Psoas muscle (tissue), 8 donors: ENCODE results near the gene PTPN7. TPM values are rescaled to one million over a fixed set of nuclear protein-coding genes. Genes with fewer than 3 reads are reported as not detected.
A peak's percentile ranks its signal among the peaks of the same experiment; 100 is the strongest.

Experiments used
- ATAC-seq, 4 donors: fragments of 200-7000 bp; cut with Tn5 transposase; one replicate each; pipeline ENCODE4 v1.9.1; 2020; ENCODE audit warnings: moderate library complexity in 3 of 4, mild to moderate bottlenecking in 2 of 4
- DNase-seq, 2 donors: peaks; one replicate each; pipeline ENCODE4 v3.0.0-alpha.2; 2020
- H3K27ac ChIP-seq: fragments of 200-600 bp; one replicate; pipeline ENCODE4 v1.8.0; 2022
- H3K27me3 ChIP-seq, 3 donors: fragments of 200-600 bp in 1 of 3; one replicate each; pipeline versions ENCODE4 v1.6.1 to v1.8.0; 2013 to 2022; ENCODE audit warnings: low read length in 2 of 3, mild to moderate bottlenecking in 2 of 3, moderate library complexity in 1 of 3; ENCODE audit not compliant: insufficient read depth in 3 of 3
- H3K36me3 ChIP-seq, 2 donors: fragments of 200-600 bp in 1 of 2; one replicate each; pipeline versions ENCODE4 v1.6.1 to v1.8.0; 2013 to 2022; ENCODE audit warnings: low read depth in 1 of 2, mild to moderate bottlenecking in 1 of 2, moderate library complexity in 1 of 2; ENCODE audit not compliant: insufficient read depth in 1 of 2
- H3K4me1 ChIP-seq: fragments of 200-600 bp; one replicate; pipeline ENCODE4 v1.8.0; 2022
- H3K4me3 ChIP-seq: fragments of 200-600 bp; one replicate; pipeline ENCODE4 v1.8.0; 2022; ENCODE audit warnings: mild to moderate bottlenecking
- H3K9me3 ChIP-seq: fragments of 200-600 bp; one replicate; pipeline ENCODE4 v1.8.0; 2022
- WGBS, 3 donors: extraction: QIAGEN DNeasy Blood & Tissue Kit; methylation state at CpG; one replicate each; pipeline versions ENCODE4 v1.1.6 to v1.1.7; 2013; 5-methylcytosine and 5-hydroxymethylcytosine counted together
- intact Hi-C, 2 donors: fragments of 100-400 bp; cut with DNase I; formaldehyde crosslinking; loops; one replicate each; pipeline versions ENCODE4 v1.11.0 to v1.14.2; 2022
- polyA plus RNA-seq, 3 donors: library from polyadenylated mRNA; stranded (reverse); fragments of 200-250 nt; gene quantifications; one replicate each; pipeline ENCODE4 v1.2.3, GENCODE V29; 2013
- total RNA-seq, 4 donors: library from RNA; stranded (reverse); fragmentation: NEBNext Ultra II Directional in 2 of 4; extraction: Animal tissue kit (Norgen Biotek cat#: 25700) in 2 of 4; gene quantifications; one replicate each; pipeline versions ENCODE4 v1.2.1 to v1.2.4, GENCODE V29; 2021 to 2023
- TF ChIP-seq, protein P1 (sequence below): fragments of 200-600 bp; IDR thresholded peaks from one replicate; pipeline ENCODE4 v1.8.0; 2022; ENCODE audit warnings: antibody characterized with exemption
- donor health status: healthy with polysubstance abuse.
- donor health status: DM: no; HTN: no; CAD: no; lungs with moderate emphysema.
- donor health status: Bipolar disorder and iron deficiency.
- donor health status: healthy.
- donor health status: DM: yes; HTN: yes; CAD: no.
- donor health status: DM: no; HTN: no; CAD: no.
- donor health status: DM: no; HTN: no; CAD: no.
- donor health status: DM: yes; HTN: yes; CAD: no.

Gene PTPN7
- total and polyA plus RNA-seq, 7 donors, result 0.10 to 1.0 (median 0.32) TPM

GRCh38 chr1:202133001-202133400 is 27.4 kb downstream of the PTPN7 start:
- peak; percentile 49 to 71 for DNase-seq
- H3K4me3 ChIP-seq, result peak overlapping the region; percentile 38

DNA sequence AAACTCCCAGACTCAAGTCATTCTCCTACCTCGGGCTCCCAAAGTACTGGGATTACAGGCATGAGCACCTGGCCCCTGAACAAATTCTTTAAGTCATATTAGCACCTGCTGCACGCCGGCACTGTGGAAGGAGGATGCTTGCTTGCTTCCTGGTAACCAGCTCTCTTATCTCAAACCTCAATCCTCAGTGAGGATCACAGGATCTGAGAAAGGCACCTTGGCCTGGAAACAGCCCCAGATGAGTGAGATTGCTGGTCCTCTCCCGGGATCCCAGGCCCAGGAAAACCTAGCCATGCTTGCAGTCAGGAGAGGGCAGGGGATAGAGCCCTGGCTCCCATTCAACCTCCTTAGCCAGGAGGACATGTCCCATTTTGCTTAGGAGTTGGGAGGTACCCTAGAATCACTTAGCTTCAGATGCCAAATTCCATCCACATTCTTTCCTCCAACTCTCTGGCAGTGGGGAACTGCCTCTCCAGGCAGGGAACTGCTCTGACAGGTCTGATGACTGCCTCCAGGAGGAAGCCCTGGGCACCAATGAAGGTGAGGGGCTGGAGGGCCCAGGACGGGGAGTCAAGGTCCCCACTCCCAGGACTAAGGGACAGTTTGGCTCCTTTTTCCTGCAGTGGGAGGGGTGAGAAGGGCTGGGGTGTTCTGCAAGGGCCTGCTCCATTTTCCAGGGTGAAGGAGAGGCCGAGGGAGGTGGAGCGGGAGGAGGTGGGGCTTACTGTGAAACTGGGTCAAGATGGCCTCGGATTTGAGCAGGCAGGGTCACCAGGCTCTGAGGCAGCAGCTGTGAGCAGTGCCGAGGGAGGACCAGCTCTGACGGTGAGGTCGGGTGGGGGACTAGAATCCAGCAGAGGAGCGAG is 28.2 kb downstream of the PTPN7 start:
- Histone ChIP-seq H3K4me1 (peaks cover 13% of the 10 kb centered on the region), H3K4me3 (peak overlapping the region; percentile 38), H3K36me3 (peaks cover 0 to 38% of the 10 kb centered on the region in 2 donors), H3K27ac (peak overlapping the region; percentile 61), H3K27me3 (no peaks in the 10 kb centered on the region), H3K9me3 (no peaks in the 10 kb centered on the region)
- TF ChIP-seq, protein P1, sequence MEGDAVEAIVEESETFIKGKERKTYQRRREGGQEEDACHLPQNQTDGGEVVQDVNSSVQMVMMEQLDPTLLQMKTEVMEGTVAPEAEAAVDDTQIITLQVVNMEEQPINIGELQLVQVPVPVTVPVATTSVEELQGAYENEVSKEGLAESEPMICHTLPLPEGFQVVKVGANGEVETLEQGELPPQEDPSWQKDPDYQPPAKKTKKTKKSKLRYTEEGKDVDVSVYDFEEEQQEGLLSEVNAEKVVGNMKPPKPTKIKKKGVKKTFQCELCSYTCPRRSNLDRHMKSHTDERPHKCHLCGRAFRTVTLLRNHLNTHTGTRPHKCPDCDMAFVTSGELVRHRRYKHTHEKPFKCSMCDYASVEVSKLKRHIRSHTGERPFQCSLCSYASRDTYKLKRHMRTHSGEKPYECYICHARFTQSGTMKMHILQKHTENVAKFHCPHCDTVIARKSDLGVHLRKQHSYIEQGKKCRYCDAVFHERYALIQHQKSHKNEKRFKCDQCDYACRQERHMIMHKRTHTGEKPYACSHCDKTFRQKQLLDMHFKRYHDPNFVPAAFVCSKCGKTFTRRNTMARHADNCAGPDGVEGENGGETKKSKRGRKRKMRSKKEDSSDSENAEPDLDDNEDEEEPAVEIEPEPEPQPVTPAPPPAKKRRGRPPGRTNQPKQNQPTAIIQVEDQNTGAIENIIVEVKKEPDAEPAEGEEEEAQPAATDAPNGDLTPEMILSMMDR, result no peak
- WGBS, 3 donors, result 26 to 49% (median 47%) methylated on average over 12 of the region's 12 CpGs
- intact Hi-C loops, result loop anchor here in 1 of 2 donors (10.0 kb wide), 1 partner anchor 237 kb away; no protein-coding TSS in a partner anchor
- peak; percentile 68 to 87 for DNase-seq
- peak; percentile 59 to 82 (median 76) for ATAC-seq

More at GRCh38 chr1:202133001-202133400, 27.4 kb downstream of the PTPN7 start:
- no peaks in the 10 kb centered on the region for H3K27me3 ChIP-seq
- intact Hi-C loops, result loop anchor here in 1 of 2 donors (10.0 kb wide), 1 partner anchor 238 kb away; no protein-coding TSS in a partner anchor
- TF ChIP-seq, protein P1, result no peak
- ATAC-seq, result peak; percentile 25 to 41 (median 28)
- H3K36me3 ChIP-seq, result peaks cover 0 to 46% of the 10 kb centered on the region in 2 donors
- peak overlapping the region; percentile 61 for H3K27ac ChIP-seq
- H3K4me1 ChIP-seq, result peaks cover 13% of the 10 kb centered on the region
- WGBS, 3 donors, result 58 to 88% (median 72%) methylated on average over 12 to 14 of the region's 14 CpGs
- H3K9me3 ChIP-seq, result no peaks in the 10 kb centered on the region

- H3K4me3 ChIP-seq, result no peak overlapping the region
- no peaks in the 10 kb centered on the region for H3K9me3 ChIP-seq
- peaks cover 13% of the 10 kb centered on the region for H3K4me1 ChIP-seq
- intact Hi-C loops, result loop anchor here in 1 of 2 donors (10.0 kb wide), 1 partner anchor 236 kb away; no protein-coding TSS in a partner anchor
- DNase-seq (no peak), ATAC-seq (no peak)
- peaks cover 0 to 26% of the 10 kb centered on the region in 2 donors for H3K36me3 ChIP-seq
- 25 to 56% (median 33%) methylated on average over 9 of the region's 9 CpGs for WGBS, 3 donors
- H3K27me3 ChIP-seq, result no peaks in the 10 kb centered on the region
- H3K27ac ChIP-seq, result no peak overlapping the region
- TF ChIP-seq, protein P1, result no peak
Measured at GRCh38 chr1:202130816-202131522, 29.4 kb downstream of the PTPN7 start.

- Histone ChIP-seq H3K4me3 (no peak overlapping the region), H3K36me3 (peaks cover 0 to 19% of the 10 kb centered on the region in 2 donors), H3K27ac (no peak overlapping the region), H3K4me1 (peaks cover 13% of the 10 kb centered on the region), H3K9me3 (no peaks in the 10 kb centered on the region), H3K27me3 (no peaks in the 10 kb centered on the region)
- no peak for DNase-seq
- intact Hi-C loops, result loop anchor here in 1 of 2 donors (10.0 kb wide), 1 partner anchor 236 kb away; no protein-coding TSS in a partner anchor
- ATAC-seq, result no peak
- TF ChIP-seq, protein P1, result no peak
- 28 to 46% (median 28%) methylated on average over 9 to 11 of the region's 11 CpGs for WGBS, 3 donors
Measured at GRCh38 chr1:202130297-202130721, 30.1 kb downstream of the PTPN7 start.
